IMR-90 (cell line): Measurements from ENCODE around the gene PTPN13. TPM values are rescaled to one million over a fixed set of nuclear protein-coding genes. Genes with fewer than 3 reads are reported as not detected.
A peak's percentile ranks its signal among the peaks of the same experiment; 100 is the strongest.

ENCODE experiments used
- ATAC-seq: fragments of 200-7000 bp; cut with Tn5 transposase; 2 replicates; pipeline ENCODE4 v1.9.1; 2020; ENCODE audit warnings: low read depth, mild to moderate bottlenecking, moderate library complexity
- BruUV-seq: library from RNA; stranded (reverse); fragments of 400-500 nt; replicated peaks from 2 replicates; lab custom pipeline; 2021; lab: Mats Ljungman, UMichigan
- CTCF ChIA-PET: fragments of 300-600 bp; formaldehyde crosslinking; extraction: SDS; loops from one replicate; lab custom pipeline; 2021; ENCODE audit warnings: antibody characterized with exemption; lab: Yijun Ruan, JAX
- POLR2A ChIA-PET: fragments of 300-600 bp; sonication (Branson Sonifier 250); formaldehyde crosslinking; loops from one replicate; lab custom pipeline; 2022; ENCODE audit warnings: antibody characterized with exemption; ENCODE audit not compliant: unreplicated experiment; lab: Charles Lee
- DNase-seq: peaks from one replicate; pipeline ENCODE4 v3.0.0; 2013
- H2AFZ ChIP-seq: replicated peaks from 2 replicates; pipeline ENCODE3; 2013; ENCODE audit warnings: low read length, mild to moderate bottlenecking; ENCODE audit not compliant: poor library complexity
- H2AK5ac ChIP-seq: 2 replicates; pipeline ENCODE4 v1.6.1; 2013; ENCODE audit warnings: low read depth, low read length, inconsistent platforms
- H2AK9ac ChIP-seq: replicated peaks from 2 replicates; pipeline ENCODE3; 2013; ENCODE audit warnings: mild to moderate bottlenecking, low read depth, low read length, moderate library complexity; ENCODE audit not compliant: poor library complexity
- H2BK120ac ChIP-seq: 2 replicates; pipeline ENCODE4 v1.6.1; 2013; ENCODE audit warnings: low read depth, low read length, inconsistent platforms
- H2BK15ac ChIP-seq: 3 replicates; pipeline ENCODE4 v1.6.1; 2013; ENCODE audit warnings: low read depth, low read length, inconsistent platforms
- H2BK20ac ChIP-seq: 2 replicates; pipeline ENCODE4 v1.6.1; 2013; ENCODE audit warnings: low read depth, mild to moderate bottlenecking, inconsistent platforms, low read length, moderate library complexity
- H2BK5ac ChIP-seq: 2 replicates; pipeline ENCODE4 v1.6.1; 2013; ENCODE audit warnings: mild to moderate bottlenecking, low read depth, low read length, inconsistent platforms; ENCODE audit not compliant: poor library complexity, severe bottlenecking
- H3K14ac ChIP-seq: replicated peaks from 2 replicates; pipeline ENCODE4 v1.6.1; 2013; ENCODE audit warnings: low read depth, low read length, inconsistent platforms
- H3K18ac ChIP-seq: 2 replicates; pipeline ENCODE4 v1.6.1; 2013; ENCODE audit warnings: low read depth, low read length, control low read depth
- H3K23ac ChIP-seq: 2 replicates; pipeline ENCODE4 v1.6.1; 2013; ENCODE audit warnings: low read depth, low read length, inconsistent platforms
- H3K27ac ChIP-seq: 2 replicates; pipeline ENCODE4 v1.5.1; 2013; ENCODE audit warnings: mild to moderate bottlenecking, control low read depth, low read length; ENCODE audit not compliant: insufficient read depth
- H3K27me3 ChIP-seq: 2 replicates; pipeline ENCODE4 v1.6.1; 2013; ENCODE audit warnings: low read length; ENCODE audit not compliant: control insufficient read depth, insufficient read depth
- H3K36me3 ChIP-seq: 2 replicates; pipeline ENCODE4 v1.6.1; 2013; ENCODE audit warnings: low read length, mixed read lengths; ENCODE audit not compliant: control insufficient read depth, insufficient read depth
- H3K4ac ChIP-seq: 2 replicates; pipeline ENCODE4 v1.6.1; 2013; ENCODE audit warnings: low read depth, low read length, inconsistent platforms
- H3K4me1 ChIP-seq: 2 replicates; pipeline ENCODE4 v1.6.1; 2013; ENCODE audit warnings: low read length, mixed read lengths; ENCODE audit not compliant: control insufficient read depth, insufficient read depth
- H3K4me2 ChIP-seq: 2 replicates; pipeline ENCODE4 v1.6.1; 2013; ENCODE audit warnings: low read depth, mild to moderate bottlenecking, control low read depth, low read length, moderate library complexity
- H3K4me3 ChIP-seq: 2 replicates; pipeline ENCODE4 v1.5.1; 2013; ENCODE audit warnings: low read depth, mild to moderate bottlenecking, control low read depth, low read length, moderate library complexity; ENCODE audit not compliant: insufficient read depth
- H3K56ac ChIP-seq: 2 replicates; pipeline ENCODE4 v1.6.1; 2013; ENCODE audit warnings: low read length, inconsistent platforms; ENCODE audit not compliant: insufficient read depth; ENCODE audit errors: extremely low read depth
- H3K79me1 ChIP-seq, 2 experiments: 2 replicates each; pipeline ENCODE4 v1.6.1; 2013; ENCODE audit warnings: low read length in 2 of 2, inconsistent platforms in 1 of 2, low read depth in 1 of 2
- H3K9ac ChIP-seq: 2 replicates; pipeline ENCODE4 v1.6.1; 2013; ENCODE audit warnings: low read depth, low read length, control low read depth
- H3K9me1 ChIP-seq: 2 replicates; pipeline ENCODE4 v1.6.1; 2013; ENCODE audit warnings: low read length, inconsistent platforms; ENCODE audit not compliant: insufficient read depth
- H3K9me3 ChIP-seq: 2 replicates; pipeline ENCODE4 v1.6.1; 2013; ENCODE audit warnings: low read length; ENCODE audit not compliant: control insufficient read depth, insufficient read depth
- H4K20me1 ChIP-seq: 2 replicates; pipeline ENCODE4 v1.6.1; 2013; ENCODE audit warnings: low read length, inconsistent platforms; ENCODE audit not compliant: insufficient read depth
- H4K5ac ChIP-seq: 2 replicates; pipeline ENCODE4 v1.6.1; 2013; ENCODE audit warnings: mild to moderate bottlenecking, low read depth, low read length, control low read depth
- H4K8ac ChIP-seq, 2 experiments: 2 replicates each; pipeline ENCODE4 v1.6.1; 2013; ENCODE audit warnings: low read depth in 2 of 2, low read length in 2 of 2, control low read depth in 1 of 2, inconsistent platforms in 1 of 2
- H4K91ac ChIP-seq: 2 replicates; pipeline ENCODE4 v1.6.1; 2013; ENCODE audit warnings: low read depth, low read length, inconsistent platforms; ENCODE audit not compliant: insufficient read depth
- MXI1 ChIP-seq: IDR thresholded peaks from 2 replicates; pipeline ENCODE4 v1.6.1; 2012; ENCODE audit warnings: low read depth, mild to moderate bottlenecking, low read length, moderate library complexity, borderline replicate concordance
- RAD21 ChIP-seq: IDR thresholded peaks from 2 replicates; pipeline ENCODE4 v1.6.1; 2012; ENCODE audit warnings: low read length, improper control_type of control experiment
- RCOR1 ChIP-seq: IDR thresholded peaks from 2 replicates; pipeline ENCODE4 v1.6.1; 2012; ENCODE audit warnings: mild to moderate bottlenecking, low read length, improper control_type of control experiment; ENCODE audit not compliant: insufficient replicate concordance
- RFX5 ChIP-seq: IDR thresholded peaks from 2 replicates; pipeline ENCODE4 v1.8.0; 2012; ENCODE audit warnings: low read depth, mild to moderate bottlenecking, low read length, moderate library complexity
- WGBS, 2 experiments: methylation state at CpG; one replicate each; pipeline versions ENCODE4 v1.1.5 to v1.1.7; 2013; ENCODE audit warnings: missing lambda C conversion rate in 2 of 2; ENCODE audit not compliant: insufficient read length in 1 of 2; ENCODE audit errors: extremely low coverage in 2 of 2; 5-methylcytosine and 5-hydroxymethylcytosine counted together
- dilution Hi-C: fragments of 300-500 bp; cut with HindIII; formaldehyde crosslinking; loops from one replicate; pipeline ENCODE4 v1.14.3; 2018; ENCODE audit warnings: low sequenced_read_pairs; ENCODE audit not compliant: unreplicated experiment
- in situ Hi-C: fragments of 300-500 bp; cut with MboI; formaldehyde crosslinking; loops from 3 replicates; pipeline ENCODE4 v1.14.3; 2019; ENCODE audit warnings: low sequenced_read_pairs, inconsistent platforms, mixed read lengths
- intact Hi-C: fragments of 100-400 bp; cut with micrococcal nuclease; formaldehyde crosslinking; loops from 2 replicates; pipeline ENCODE4 v1.10.0; 2022
- polyA plus RNA-seq, 3 experiments: library from polyadenylated mRNA; depleted of rRNA; stranded (reverse); fragments of >200 nt; gene quantifications; 2 replicates each; pipeline ENCODE4 v1.2.3, GENCODE V29; 2012; ENCODE audit warnings: low replicate concordance in 1 of 3
- total RNA-seq: library from RNA; depleted of rRNA; stranded (reverse); fragments of >200 nt; gene quantifications from 2 replicates; pipeline ENCODE4 v1.2.3, GENCODE V29; 2012

The PTPN13 gene
- total and polyA plus RNA-seq, 2 of the 4 experiments (the other 2 are of a cell fraction), result 7.7 to 29.0 TPM

- Histone ChIP-seq H3K14ac (no peak overlapping the region), H3K9me3 (no peaks in the 10 kb centered on the region), H3K4me2 (no peak overlapping the region), H3K4me1 (peaks cover 2% of the 10 kb centered on the region), H3K56ac (no peak overlapping the region), H3K79me1 (peaks cover 0 to 47% of the 10 kb centered on the region in 2 experiments; a peak in 3 of 4 replicates), H4K5ac (no peak overlapping the region), H3K4ac (no peak overlapping the region), H2BK15ac (no peak overlapping the region), H2AK5ac (no peak overlapping the region), H3K18ac (no peak overlapping the region), H2AFZ (no peak overlapping the region), H4K91ac (no peak overlapping the region), H3K9ac (no peak overlapping the region), H3K36me3 (no peaks in the 10 kb centered on the region), H4K20me1 (peaks cover 9% of the 10 kb centered on the region; the same call in 1 of the 2 replicates), H3K9me1 (peaks cover 8% of the 10 kb centered on the region; the same call in 1 of the 2 replicates), H2BK5ac (no peak overlapping the region), H2BK120ac (no peak overlapping the region), H2BK20ac (no peak overlapping the region), H4K8ac (no peak overlapping the region; a peak in 1 of 4 replicates), H3K4me3 (no peak overlapping the region), H3K23ac (no peak overlapping the region), H3K27ac (no peak overlapping the region), H3K27me3 (no peaks in the 10 kb centered on the region), H2AK9ac (no peak overlapping the region)
- BruUV-seq, result no TSS peak
- WGBS, 2 experiments, result no CpG with 5 or more reads among the region's 1 CpG
- dilution Hi-C loops (no loop called here), intact Hi-C loops (no loop called here), in situ Hi-C loops (no loop called here)
- DNase-seq, result no peak
- ChIA-PET CTCF (no interaction called here), POLR2A (no interaction called here)
- no peak for ATAC-seq
- TF ChIP-seq MXI1 (no peak), RFX5 (peak; percentile 75), RCOR1 (no peak), RAD21 (no peak)
Measured at GRCh38 chr4:86600007-86600653, 6.0 kb downstream of the PTPN13 start.
